ENCODE results near the gene SPA17. TPM values are rescaled to one million over a fixed set of nuclear protein-coding genes. Genes with fewer than 3 reads are reported as not detected.

SPA17 gene
- polyA plus RNA-seq, 3 donors from 2014 or later = 0.36 to 1.2 TPM; not detected in 1

GRCh38 chr11:124739479-124740276 is 66.0 kb downstream of the SPA17 start, which contains the start of gene NRGN:
TSS of gene NRGN (plus strand) at chr11:124739942. CDS start at chr11:124740085, 143 bp downstream.
- no peaks in the 10 kb centered on the region for H3K9me3 Mint-ChIP-seq
- peak within 1 kb of the TSS; percentile 79 to 88 (median 81) for H3K4me3 Mint-ChIP-seq
- H3K27me3 Mint-ChIP-seq (ENCODE audit: low read depth in 3 of 3) = peaks cover 12 to 13% (median 12%) of the 10 kb centered on the region in 3 donors
- H3K36me3 Mint-ChIP-seq = no peaks in the 10 kb centered on the region
- H3K27ac Mint-ChIP-seq = peak within 1 kb of the TSS in 3 of 6 donors; percentile 8 to 49 (median 42)
- H3K4me1 Mint-ChIP-seq = peaks cover 18 to 20% of the 10 kb centered on the region in 2 donors
- DNase-seq = peak; percentile 69 to 76 (median 72)

GRCh38 chr11:124740277-124740882 is 66.7 kb downstream of the SPA17 start:
- DNase-seq = peak; percentile 37 to 54 (median 48)
- H3K27ac Mint-ChIP-seq = peak overlapping the region in 2 of 6 donors; percentile 8 to 49
- peaks cover 20 to 22% of the 10 kb centered on the region in 2 donors for H3K4me1 Mint-ChIP-seq
- no peaks in the 10 kb centered on the region for H3K36me3 Mint-ChIP-seq
- no peaks in the 10 kb centered on the region for H3K9me3 Mint-ChIP-seq
- peaks cover 12 to 13% (median 12%) of the 10 kb centered on the region in 3 donors for H3K27me3 Mint-ChIP-seq (ENCODE audit: low read depth in 3 of 3)
- peak overlapping the region; percentile 79 to 88 (median 81) for H3K4me3 Mint-ChIP-seq

- peaks cover 25 to 28% of the 10 kb centered on the region in 2 donors for H3K4me1 Mint-ChIP-seq
- H3K9me3 Mint-ChIP-seq = no peaks in the 10 kb centered on the region
- no peak overlapping the region for H3K4me3 Mint-ChIP-seq
- H3K36me3 Mint-ChIP-seq = no peaks in the 10 kb centered on the region
- H3K27me3 Mint-ChIP-seq (ENCODE audit: low read depth in 3 of 3) = peaks cover 14 to 18% (median 17%) of the 10 kb centered on the region in 3 donors
- no peak overlapping the region for H3K27ac Mint-ChIP-seq
- no peak for DNase-seq
Observed at GRCh38 chr11:124742555-124742954, 68.9 kb downstream of the SPA17 start.

GRCh38 chr11:124743050-124743449 is 69.3 kb downstream of the SPA17 start:
- H3K27ac Mint-ChIP-seq = no peak overlapping the region
- no peak for DNase-seq
- peaks cover 25 to 28% of the 10 kb centered on the region in 2 donors for H3K4me1 Mint-ChIP-seq

GRCh38 chr11:124745270-124745834 is 71.6 kb downstream of the SPA17 start:
- DNase-seq = no peak
- peaks cover 13 to 15% of the 10 kb centered on the region in 2 donors for H3K4me1 Mint-ChIP-seq
- H3K27me3 Mint-ChIP-seq (ENCODE audit: low read depth in 3 of 3) = peaks cover 14 to 22% (median 15%) of the 10 kb centered on the region in 3 donors
- no peaks in the 10 kb centered on the region for H3K9me3 Mint-ChIP-seq
- H3K4me3 Mint-ChIP-seq = peak overlapping the region; percentile 54 to 80 (median 69)
- no peak overlapping the region for H3K27ac Mint-ChIP-seq
- H3K36me3 Mint-ChIP-seq = no peaks in the 10 kb centered on the region

More at GRCh38 chr11:124743050-124743449, 69.3 kb downstream of the SPA17 start:
- H3K27me3 Mint-ChIP-seq (ENCODE audit: low read depth in 3 of 3) = peaks cover 14 to 19% (median 18%) of the 10 kb centered on the region in 3 donors
- no peaks in the 10 kb centered on the region for H3K36me3 Mint-ChIP-seq
- no peak overlapping the region for H3K4me3 Mint-ChIP-seq
- no peaks in the 10 kb centered on the region for H3K9me3 Mint-ChIP-seq

GRCh38 chr11:124745835-124746620 is 72.3 kb downstream of the SPA17 start:
- Mint-ChIP-seq H3K4me1 (peaks cover 7 to 9% of the 10 kb centered on the region in 2 donors), H3K27ac (peak overlapping the region; percentile 56 to 93 (median 72)), H3K36me3 (no peaks in the 10 kb centered on the region), H3K9me3 (no peaks in the 10 kb centered on the region), H3K27me3 (ENCODE audit: low read depth in 3 of 3) (peaks cover 10 to 22% (median 13%) of the 10 kb centered on the region in 3 donors), H3K4me3 (peak overlapping the region; percentile 92 to 99 (median 96))
- DNase-seq = no peak

GRCh38 chr11:124746621-124747243 is 73.0 kb downstream of the SPA17 start:
- H3K9me3 Mint-ChIP-seq = no peaks in the 10 kb centered on the region
- no peaks in the 10 kb centered on the region for H3K36me3 Mint-ChIP-seq
- peak; percentile 66 to 79 (median 74) for DNase-seq
- peak overlapping the region; percentile 56 to 93 (median 72) for H3K27ac Mint-ChIP-seq
- H3K4me1 Mint-ChIP-seq = peaks cover 7 to 8% of the 10 kb centered on the region in 2 donors
- peaks cover 8 to 19% (median 9%) of the 10 kb centered on the region in 3 donors for H3K27me3 Mint-ChIP-seq (ENCODE audit: low read depth in 3 of 3)
- peak overlapping the region; percentile 92 to 99 (median 96) for H3K4me3 Mint-ChIP-seq

Other genes with a start within 250 kb of the SPA17 start
- gene OR8B4, start 249.0 kb upstream of the SPA17 start, polyA plus RNA-seq = not detected
- not detected for gene OR8B8, start 228.2 kb upstream of the SPA17 start, polyA plus RNA-seq
- gene OR8B12, start 130.2 kb upstream of the SPA17 start, polyA plus RNA-seq = not detected
- gene OR8A1, start 103.9 kb upstream of the SPA17 start, polyA plus RNA-seq = not detected
- gene PANX3, start 62.5 kb upstream of the SPA17 start, polyA plus RNA-seq = not detected
- gene TBRG1, start 51.0 kb upstream of the SPA17 start, polyA plus RNA-seq = 10 to 100 TPM; 35.7 to 40.8 (median 36.2) TPM
- gene SIAE, start 165 bp upstream of the SPA17 start, polyA plus RNA-seq = 1 to 10 TPM; 1.7 to 2.9 (median 2.6) TPM
- 10 to 100 TPM in 1 of 3 donors, 1 to 10 TPM in 1, under 1 TPM in 1; 0.82 to 11.6 (median 3.0) TPM for gene NRGN, start 66.0 kb downstream of the SPA17 start, polyA plus RNA-seq
- gene VSIG2, start 78.4 kb downstream of the SPA17 start, polyA plus RNA-seq = not detected
- 1 to 10 TPM in 1 of 3 donors, under 1 TPM in 1, not detected in 1; 0.30 to 4.3 TPM for gene ESAM, start 88.4 kb downstream of the SPA17 start, polyA plus RNA-seq
- gene MSANTD2, start 126.5 kb downstream of the SPA17 start, polyA plus RNA-seq = 1 to 10 TPM; 2.8 to 7.2 (median 5.7) TPM
- gene ROBO3, start 191.5 kb downstream of the SPA17 start, polyA plus RNA-seq = 1 to 10 TPM; 2.5 to 3.4 (median 2.8) TPM
- not detected for gene ROBO4, start 224.0 kb downstream of the SPA17 start, polyA plus RNA-seq
- not detected for gene HEPN1, start 245.3 kb downstream of the SPA17 start, polyA plus RNA-seq

Measured in immature natural killer cell (primary cell).